Karpas-422 (cell line): ENCODE data around the gene PIEZO1. TPM values are rescaled to one million over a fixed set of nuclear protein-coding genes. Genes with fewer than 3 reads are reported as not detected.
A peak's percentile ranks its signal among the peaks of the same experiment; 100 is the strongest.

Experiments
- DNase-seq: peaks from one replicate; pipeline ENCODE4 v3.0.0-alpha.2; 2015
- H2AFZ ChIP-seq: fragments of 200-600 bp; sonication (generic); 2 replicates; pipeline ENCODE4 v1.6.1; 2014; ENCODE audit warnings: antibody characterized with exemption, low read length, mixed read lengths
- H3K27ac ChIP-seq: fragments of 200-600 bp; sonication (generic); 2 replicates; pipeline ENCODE4 v1.5.1; 2014; ENCODE audit warnings: mild to moderate bottlenecking, low read length, moderate library complexity
- H3K27me3 ChIP-seq: fragments of 200-600 bp; sonication (generic); 2 replicates; pipeline ENCODE4 v1.6.1; 2014; ENCODE audit warnings: low read length, mixed read lengths
- H3K36me3 ChIP-seq: fragments of 200-600 bp; sonication (generic); 2 replicates; pipeline ENCODE4 v1.6.1; 2014; ENCODE audit warnings: low read length, mixed read lengths; ENCODE audit not compliant: insufficient read depth
- H3K4me1 ChIP-seq: fragments of 200-600 bp; sonication (generic); 2 replicates; pipeline ENCODE4 v1.6.1; 2014; ENCODE audit warnings: mild to moderate bottlenecking, low read length, mixed read lengths
- H3K4me2 ChIP-seq: fragments of 200-600 bp; sonication (generic); 2 replicates; pipeline ENCODE4 v1.6.1; 2014; ENCODE audit warnings: low read length, low read depth, mild to moderate bottlenecking; ENCODE audit not compliant: poor library complexity, severe bottlenecking
- H3K4me3 ChIP-seq: fragments of 200-600 bp; sonication (generic); 2 replicates; pipeline ENCODE4 v1.5.1; 2014; ENCODE audit warnings: mild to moderate bottlenecking, antibody characterized with exemption, low read length, mixed read lengths
- H3K79me2 ChIP-seq: fragments of 200-600 bp; sonication (generic); 2 replicates; pipeline ENCODE4 v1.6.1; 2014; ENCODE audit warnings: mild to moderate bottlenecking, low read length, mixed read lengths
- H3K9ac ChIP-seq: fragments of 200-600 bp; sonication (generic); 2 replicates; pipeline ENCODE4 v1.6.0; 2014; ENCODE audit warnings: low read length
- H3K9me2 ChIP-seq: fragments of 200-600 bp; sonication (generic), shearing (Covaris generic); replicated peaks from 2 replicates; pipeline ENCODE4 v1.6.0; 2014; ENCODE audit warnings: mild to moderate bottlenecking, low read length, moderate library complexity; ENCODE audit not compliant: insufficient read depth
- H3K9me3 ChIP-seq: fragments of 300-700, 200-600 bp; sonication (generic); 2 replicates; pipeline ENCODE4 v1.6.1; 2014; ENCODE audit warnings: low read length, mixed read lengths
- H4K20me1 ChIP-seq: fragments of 200-600 bp; sonication (generic); 2 replicates; pipeline ENCODE4 v1.6.1; 2014; ENCODE audit warnings: mild to moderate bottlenecking, antibody characterized with exemption, low read length, low read depth; ENCODE audit not compliant: insufficient read depth
- total RNA-seq: library from RNA; depleted of rRNA; stranded (reverse); fragments of >200 nt; shearing (Covaris generic); gene quantifications from 2 replicates; pipeline ENCODE4 v1.2.3, GENCODE V29; 2014; ENCODE audit warnings: low replicate concordance

PIEZO1 gene
- total RNA-seq, 1 experiment from 2014 or later = 1.8 TPM

GRCh38 chr16:88814144-88814502 lies 29.1 kb upstream of the PIEZO1 start:
- Histone ChIP-seq H3K4me1 (peaks cover 25% of the 10 kb centered on the region), H3K9ac (no peak overlapping the region), H4K20me1 (peaks cover 27% of the 10 kb centered on the region; the same call in 1 of the 2 replicates), H3K9me2 (no peaks in the 10 kb centered on the region), H3K79me2 (peaks cover 17% of the 10 kb centered on the region), H3K36me3 (peaks cover 12% of the 10 kb centered on the region; the same call in 1 of the 2 replicates), H3K9me3 (peaks cover 3% of the 10 kb centered on the region), H2AFZ (no peak overlapping the region), H3K4me3 (no peak overlapping the region), H3K27me3 (no peaks in the 10 kb centered on the region), H3K4me2 (no peak overlapping the region), H3K27ac (no peak overlapping the region)
- peak; percentile 41 for DNase-seq

DNA sequence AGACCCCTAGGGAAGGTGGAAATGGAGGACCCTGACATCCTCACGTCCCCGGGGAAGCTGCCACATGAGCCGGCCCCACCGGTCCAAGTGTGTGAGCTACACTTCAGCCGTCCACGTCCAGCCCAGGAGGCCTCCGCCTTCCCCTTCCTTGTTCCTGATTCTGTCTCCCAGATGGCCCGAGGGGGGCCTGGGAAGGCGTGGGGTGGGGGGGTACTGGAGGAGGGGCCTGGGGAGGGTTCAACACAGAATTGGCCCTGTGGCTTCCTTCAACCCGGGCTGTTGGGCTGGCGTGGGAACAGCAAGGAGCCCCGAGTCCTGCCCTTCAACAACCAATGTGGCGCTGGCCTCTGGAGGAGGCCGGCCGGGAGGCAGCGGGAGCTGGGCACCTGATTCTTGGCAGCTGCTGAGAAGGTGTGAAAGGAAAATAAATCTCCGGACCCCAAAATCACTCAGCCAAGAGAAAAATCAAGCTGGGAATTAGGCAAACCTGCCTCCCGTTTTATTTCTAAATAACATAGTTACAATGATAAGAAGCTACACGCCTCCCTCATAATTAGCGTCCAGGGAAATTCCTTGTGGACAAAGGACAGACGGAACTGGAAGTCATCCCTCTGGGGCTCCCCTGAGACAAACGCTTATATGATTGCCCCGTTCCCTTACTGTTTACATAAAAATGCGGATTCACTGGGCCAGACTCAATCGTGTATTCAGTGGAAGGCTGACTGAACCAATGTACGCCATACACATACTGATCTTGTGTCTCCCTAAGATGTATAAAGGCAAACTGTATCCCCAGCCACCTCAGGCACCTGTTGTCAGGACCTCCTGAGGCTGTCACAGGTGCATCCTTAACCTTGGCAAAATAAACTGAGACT lies 28.5 kb upstream of the PIEZO1 start:
- peak; percentile 59 for DNase-seq
- H3K9ac ChIP-seq = no peak overlapping the region

DNA sequence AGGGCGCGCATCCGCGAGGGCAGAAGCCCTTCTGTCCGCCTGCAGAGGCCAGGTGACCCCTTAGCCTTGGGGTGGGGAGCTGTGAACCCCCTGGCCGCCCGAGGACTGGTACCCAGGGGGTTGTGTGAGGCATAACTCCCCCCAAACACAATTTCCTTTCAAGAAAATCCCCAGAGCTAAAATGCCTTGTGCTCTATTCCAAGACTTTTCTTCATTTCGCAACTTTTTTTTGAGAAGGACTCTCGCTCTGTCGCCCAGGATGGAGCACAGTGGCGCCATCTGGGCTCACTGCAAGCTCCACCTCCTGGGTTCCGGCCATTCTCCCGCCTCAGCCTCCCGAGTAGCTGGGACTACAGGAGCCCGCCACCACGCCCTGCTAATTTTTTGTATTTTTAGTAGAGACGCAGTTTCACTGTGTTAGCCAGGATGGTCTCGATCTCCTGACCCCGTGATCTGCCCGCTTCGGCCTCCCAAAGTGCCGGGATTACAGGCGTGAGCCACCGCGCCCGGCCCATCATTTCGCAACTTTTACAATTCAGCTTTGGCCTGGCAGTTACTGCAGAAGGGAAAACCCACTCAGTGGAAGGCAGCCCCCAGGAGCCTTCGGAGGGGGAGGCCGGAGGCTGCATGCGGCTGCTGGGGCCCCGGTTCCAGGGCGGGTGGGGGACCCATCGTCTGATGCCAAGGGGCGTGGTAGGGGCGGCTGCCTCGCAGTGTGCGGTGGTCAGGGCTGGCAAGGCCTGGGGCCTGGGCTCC lies 27.7 kb upstream of the PIEZO1 start:
- peaks cover 17% of the 10 kb centered on the region for H3K79me2 ChIP-seq
- no peak overlapping the region for H3K4me2 ChIP-seq
- DNase-seq = peak; percentile 41
- peaks cover 15% of the 10 kb centered on the region; the same call in 1 of the 2 replicates for H3K36me3 ChIP-seq
- H3K9ac ChIP-seq = no peak overlapping the region
- peaks cover 27% of the 10 kb centered on the region; the same call in 1 of the 2 replicates for H4K20me1 ChIP-seq
- H3K4me1 ChIP-seq = peaks cover 26% of the 10 kb centered on the region
- no peak overlapping the region for H3K27ac ChIP-seq
- no peak overlapping the region for H2AFZ ChIP-seq
- H3K9me3 ChIP-seq = peaks cover 3% of the 10 kb centered on the region
- no peaks in the 10 kb centered on the region for H3K27me3 ChIP-seq
- no peaks in the 10 kb centered on the region for H3K9me2 ChIP-seq
- H3K4me3 ChIP-seq = peak overlapping the region; percentile 88; the same call in 1 of the 2 replicates

More for the DNA sequence above, 28.5 kb upstream of the PIEZO1 start:
- peaks cover 26% of the 10 kb centered on the region for H3K4me1 ChIP-seq
- no peak overlapping the region for H3K27ac ChIP-seq
- H3K27me3 ChIP-seq = no peaks in the 10 kb centered on the region
- peaks cover 15% of the 10 kb centered on the region; the same call in 1 of the 2 replicates for H3K36me3 ChIP-seq
- no peak overlapping the region for H3K4me3 ChIP-seq
- H4K20me1 ChIP-seq = peaks cover 27% of the 10 kb centered on the region; the same call in 1 of the 2 replicates
- no peak overlapping the region for H2AFZ ChIP-seq
- no peak overlapping the region for H3K4me2 ChIP-seq
- peaks cover 3% of the 10 kb centered on the region for H3K9me3 ChIP-seq
- H3K79me2 ChIP-seq = peaks cover 17% of the 10 kb centered on the region
- H3K9me2 ChIP-seq = no peaks in the 10 kb centered on the region

DNA sequence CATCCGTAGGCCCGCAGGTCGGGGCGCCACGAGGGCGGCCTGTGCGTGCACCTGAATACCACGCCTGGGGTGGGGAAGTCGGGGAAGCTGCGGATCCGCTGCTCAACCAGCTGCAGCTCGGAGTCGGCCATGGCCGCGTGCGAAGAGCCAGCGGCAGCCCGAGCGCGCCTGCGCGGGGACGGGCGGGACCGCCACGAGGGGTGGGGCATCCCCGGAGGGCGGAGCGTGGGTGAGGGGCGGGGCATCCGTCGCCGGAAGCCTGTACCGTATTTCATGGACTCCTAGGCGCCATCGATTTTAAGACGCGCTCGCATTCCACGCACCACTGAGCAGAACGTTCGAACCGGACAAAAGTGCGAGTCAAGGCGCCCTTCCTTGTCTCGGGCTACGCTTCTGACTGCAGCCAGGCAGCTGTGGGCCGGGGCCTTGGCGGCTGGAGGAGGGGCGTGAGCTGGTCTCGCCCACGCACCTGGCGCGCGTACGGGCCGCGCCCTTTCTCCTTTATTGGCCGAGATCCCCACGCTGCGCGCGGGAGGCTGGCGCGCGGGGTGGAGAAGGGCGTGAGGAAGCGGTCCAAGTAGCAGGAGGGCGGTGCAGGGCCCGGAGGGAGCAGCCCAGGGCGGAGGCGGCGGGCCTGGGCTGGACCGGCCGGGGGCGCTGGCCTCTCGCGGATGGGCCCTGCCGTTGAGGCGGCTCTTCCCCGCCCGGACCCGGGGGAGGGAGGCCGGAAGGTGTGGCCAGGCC lies 26.9 kb upstream of the PIEZO1 start, which contains the start of gene APRT:
Gene APRT, minus strand, starts transcription at position 160 of the 744 bp plus-strand sequence. Its CDS starts 29 bp downstream, at position 131.
- peak within 1 kb of the TSS; percentile 79 for H3K4me2 ChIP-seq
- no peaks in the 10 kb centered on the region for H3K9me2 ChIP-seq
- H3K9me3 ChIP-seq = peaks cover 3% of the 10 kb centered on the region
- peak within 1 kb of the TSS; percentile 88 for H3K9ac ChIP-seq
- H3K27ac ChIP-seq = peak within 1 kb of the TSS; percentile 79
- DNase-seq = peak; percentile 96
- H3K4me1 ChIP-seq = peaks cover 26% of the 10 kb centered on the region
- peaks cover 27% of the 10 kb centered on the region; the same call in 1 of the 2 replicates for H4K20me1 ChIP-seq
- H3K4me3 ChIP-seq = peak within 1 kb of the TSS; percentile 88
- no peak within 1 kb of the TSS for H2AFZ ChIP-seq
- peaks cover 17% of the 10 kb centered on the region for H3K79me2 ChIP-seq
- peaks cover 15% of the 10 kb centered on the region; the same call in 1 of the 2 replicates for H3K36me3 ChIP-seq
- H3K27me3 ChIP-seq = no peaks in the 10 kb centered on the region

GRCh38 chr16:88810912-88811768 lies 26.1 kb upstream of the PIEZO1 start:
- Histone ChIP-seq H3K9me3 (peaks cover 3% of the 10 kb centered on the region), H3K4me1 (peaks cover 26% of the 10 kb centered on the region), H3K9me2 (no peaks in the 10 kb centered on the region), H3K79me2 (peaks cover 17% of the 10 kb centered on the region), H3K9ac (peak overlapping the region; percentile 88), H3K27me3 (no peaks in the 10 kb centered on the region), H3K36me3 (peaks cover 19% of the 10 kb centered on the region; the same call in 1 of the 2 replicates), H2AFZ (no peak overlapping the region), H3K27ac (peak overlapping the region; percentile 79), H4K20me1 (peaks cover 27% of the 10 kb centered on the region; the same call in 1 of the 2 replicates), H3K4me3 (peak overlapping the region; percentile 88), H3K4me2 (peak overlapping the region; percentile 79)
- DNase-seq = peak; percentile 96

- Histone ChIP-seq H3K9me3 (peaks cover 3% of the 10 kb centered on the region), H3K79me2 (peaks cover 22% of the 10 kb centered on the region)
Observed at GRCh38 chr16:88810166-88810911, 25.3 kb upstream of the PIEZO1 start.

More at GRCh38 chr16:88810166-88810911, 25.3 kb upstream of the PIEZO1 start:
- H3K9me2 ChIP-seq = no peaks in the 10 kb centered on the region
- H2AFZ ChIP-seq = no peak overlapping the region
- H3K4me3 ChIP-seq = peak overlapping the region; percentile 88
- H3K4me2 ChIP-seq = peak overlapping the region; percentile 79
- peak overlapping the region; percentile 88 for H3K9ac ChIP-seq
- peak; percentile 79 for DNase-seq
- peaks cover 28% of the 10 kb centered on the region for H3K4me1 ChIP-seq
- peaks cover 32% of the 10 kb centered on the region; the same call in 1 of the 2 replicates for H4K20me1 ChIP-seq
- no peaks in the 10 kb centered on the region for H3K27me3 ChIP-seq
- peaks cover 22% of the 10 kb centered on the region; the same call in 1 of the 2 replicates for H3K36me3 ChIP-seq
- peak overlapping the region; percentile 79 for H3K27ac ChIP-seq
